Body of pancreas (tissue), 4 donors: Measurements from ENCODE around the gene SMAP1. TPM values are rescaled to one million over a fixed set of nuclear protein-coding genes. Genes with fewer than 3 reads are reported as not detected.

ENCODE experiments used
- ATAC-seq: fragments of 150-250 bp; one replicate; pipeline ENCODE4 v1.9.1; 2016
- DNase-seq, 4 donors: peaks; one replicate each; pipeline ENCODE4 v3.0.0-alpha.2; 2019
- H3K27ac ChIP-seq, 4 donors: fragments of 200-600 bp; sonication (generic); 1 replicate in 3 of 4; 2 replicates in 1 of 4; pipeline versions ENCODE4 v1.5.1 to v1.6.1; 2016 to 2019; ENCODE audit warnings: mild to moderate bottlenecking in 1 of 4, mixed read lengths in 1 of 4, moderate library complexity in 1 of 4
- H3K27me3 ChIP-seq, 2 donors: fragments of 200-600 bp; sonication (generic); one replicate each; pipeline ENCODE4 v1.6.0; 2016; ENCODE audit warnings: mild to moderate bottlenecking in 1 of 2
- H3K36me3 ChIP-seq, 2 donors: fragments of 200-600 bp; sonication (generic); replicated peaks in 1 of 2; 2 replicates each; pipeline ENCODE4 v1.5.1; 2016; ENCODE audit warnings: low read depth in 2 of 2; ENCODE audit not compliant: insufficient read depth in 1 of 2
- H3K4me1 ChIP-seq: fragments of 200-600 bp; sonication (generic); one replicate; pipeline ENCODE4 v1.6.0; 2016
- H3K4me3 ChIP-seq, 2 donors: fragments of 200-600 bp; sonication (generic); 1 replicate in 1 of 2; 2 replicates in 1 of 2; pipeline ENCODE4 v1.5.1; 2016 to 2019
- H3K9me3 ChIP-seq, 3 donors: fragments of 200-600 bp; sonication (generic); 1 replicate in 2 of 3; 2 replicates in 1 of 3; pipeline ENCODE4 v1.5.1; 2016
- CTCF ChIP-seq, 7 experiments: fragments of 450-650 bp in 4 of 7; fragments of 200-600 bp in 3 of 7; sonication (generic) in 3 of 7; IDR thresholded peaks; one replicate each; pipeline ENCODE4 v1.5.1; 2016 to 2019; ENCODE audit warnings: antibody characterized with exemption in 7 of 7
- POLR2A ChIP-seq, 3 donors: fragments of 450-650 bp; IDR thresholded peaks; one replicate each; pipeline ENCODE4 v1.6.1; 2016; ENCODE audit warnings: antibody characterized with exemption in 3 of 3, mild to moderate bottlenecking in 2 of 3
- WGBS, 2 donors: methylation state at CpG; one replicate each; pipeline ENCODE4 v1.1.5; 2017; 5-methylcytosine and 5-hydroxymethylcytosine counted together
- intact Hi-C: fragments of 100-400 bp; cut with DNase I; formaldehyde crosslinking; loops from one replicate; pipeline ENCODE4 v1.15.1; 2023
- total RNA-seq, 2 donors: library from RNA; depleted of rRNA; stranded (reverse); fragments of >200 nt; gene quantifications; one replicate each; pipeline ENCODE4 v1.1.0, GENCODE V29; 2016

Gene SMAP1
- total RNA-seq, 2 donors from 2014 or later = 22.1 to 34.3 TPM

- Histone ChIP-seq H3K27me3 (no peaks in the 10 kb centered on the region), H3K4me1 (no peaks in the 10 kb centered on the region), H3K27ac (no peak overlapping the region), H3K9me3 (no peaks in the 10 kb centered on the region), H3K36me3 (no peaks in the 10 kb centered on the region), H3K4me3 (no peak overlapping the region)
- no peak for TF ChIP-seq POLR2A (IDR thresholded peaks at IDR 0.05)
- ATAC-seq (no peak), DNase-seq (no peak)
- intact Hi-C loops = loop anchor here (10.0 kb wide), 2 partner anchors 184 to 574 kb away; no protein-coding TSS in a partner anchor
- 87 to 89% methylated on average over 7 of the region's 7 CpGs for WGBS, 2 donors
These were observed 221.6 kb downstream of the SMAP1 start for GRCh38 chr6:70889270-70889669.

GRCh38 chr6:70894001-70894400 lies 226.3 kb downstream of the SMAP1 start:
- no peak for DNase-seq

GRCh38 chr6:70900047-70900446 lies 232.4 kb downstream of the SMAP1 start:
- no peak for TF ChIP-seq CTCF (IDR thresholded peaks at IDR 0.05)
- no peak for TF ChIP-seq POLR2A (IDR thresholded peaks at IDR 0.05)
- Histone ChIP-seq H3K27ac (no peak overlapping the region), H3K4me1 (no peaks in the 10 kb centered on the region), H3K9me3 (no peaks in the 10 kb centered on the region), H3K4me3 (no peak overlapping the region), H3K36me3 (no peaks in the 10 kb centered on the region), H3K27me3 (no peaks in the 10 kb centered on the region)
- 68 to 70% methylated on average over 2 of the region's 2 CpGs for WGBS, 2 donors
- intact Hi-C loops = no loop called here
- ATAC-seq (no peak), DNase-seq (no peak)

More at GRCh38 chr6:70894001-70894400, 226.3 kb downstream of the SMAP1 start:
- Histone ChIP-seq H3K27ac (no peak overlapping the region), H3K4me3 (no peak overlapping the region), H3K27me3 (no peaks in the 10 kb centered on the region), H3K36me3 (no peaks in the 10 kb centered on the region), H3K9me3 (no peaks in the 10 kb centered on the region), H3K4me1 (no peaks in the 10 kb centered on the region)
- intact Hi-C loops = no loop called here
- TF ChIP-seq POLR2A (IDR thresholded peaks at IDR 0.05) (no peak), CTCF (IDR thresholded peaks at IDR 0.05) (no peak)
- no peak for ATAC-seq
- 94 to 95% methylated on average over 12 of the region's 12 CpGs for WGBS, 2 donors

- no peaks in the 10 kb centered on the region for H3K27me3 ChIP-seq
- no peak for DNase-seq
- intact Hi-C loops = no loop called here
- no peaks in the 10 kb centered on the region for H3K4me1 ChIP-seq
- TF ChIP-seq CTCF (IDR thresholded peaks at IDR 0.05) = peak in 1 of 7 experiments; percentile 9
- TF ChIP-seq POLR2A (IDR thresholded peaks at IDR 0.05) = no peak
- ATAC-seq = no peak
- no peaks in the 10 kb centered on the region for H3K36me3 ChIP-seq
- H3K9me3 ChIP-seq = no peaks in the 10 kb centered on the region
- 56 to 72% methylated on average over 3 of the region's 3 CpGs for WGBS, 2 donors
- H3K4me3 ChIP-seq = no peak overlapping the region
- no peak overlapping the region for H3K27ac ChIP-seq
These were observed 233.6 kb downstream of the SMAP1 start for GRCh38 chr6:70901324-70901723.

- no peak for TF ChIP-seq POLR2A (IDR thresholded peaks at IDR 0.05)
- no peak for TF ChIP-seq CTCF (IDR thresholded peaks at IDR 0.05)
- intact Hi-C loops = no loop called here
These were observed 236.2 kb downstream of the SMAP1 start for GRCh38 chr6:70903665-70904452.

More at GRCh38 chr6:70903665-70904452, 236.2 kb downstream of the SMAP1 start:
- H3K27me3 ChIP-seq = no peaks in the 10 kb centered on the region
- 52 to 61% methylated on average over 2 of the region's 2 CpGs for WGBS, 2 donors
- no peak overlapping the region for H3K27ac ChIP-seq
- no peak overlapping the region for H3K4me3 ChIP-seq
- no peaks in the 10 kb centered on the region for H3K9me3 ChIP-seq
- no peaks in the 10 kb centered on the region for H3K36me3 ChIP-seq
- H3K4me1 ChIP-seq = no peaks in the 10 kb centered on the region
- DNase-seq (no peak), ATAC-seq (no peak)
